ENCODE data around the gene PCK2. TPM values are rescaled to one million over a fixed set of nuclear protein-coding genes. Genes with fewer than 3 reads are reported as not detected.

PCK2 gene
- total and polyA plus RNA-seq, 9 donors: 2.4 to 66.8 (median 5.4) TPM

DNA sequence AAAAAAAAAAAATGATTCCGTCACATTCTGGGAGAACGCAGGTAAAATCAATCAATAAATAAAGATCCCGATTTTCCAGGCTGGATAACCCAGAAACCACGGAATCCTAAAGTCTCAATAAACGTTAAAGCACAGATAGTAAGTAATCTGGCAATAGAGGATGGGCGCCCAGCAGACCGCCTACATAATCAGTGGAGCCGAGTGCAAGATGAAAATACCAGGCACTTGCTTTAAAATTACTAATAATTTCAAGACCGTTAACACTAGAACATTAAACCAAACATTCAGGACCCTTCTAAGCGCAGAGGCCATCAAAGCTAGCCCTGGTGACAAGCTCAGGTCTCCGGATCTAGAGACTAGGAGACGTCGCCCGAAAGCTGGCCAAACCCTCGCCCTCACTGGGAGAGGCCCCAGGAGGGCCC, 19.3 kb downstream of the PCK2 start:
- Histone ChIP-seq H3K36me3 (peaks cover 2% of the 10 kb centered on the region), H3K4me1 (ENCODE audit: insufficient read depth) (peaks cover 6% of the 10 kb centered on the region), H3K27me3 (no peaks in the 10 kb centered on the region), H3K4me3 (peak overlapping the region; percentile 84), H3K27ac (peak overlapping the region; percentile 97 to 100), H3K9me3 (no peaks in the 10 kb centered on the region)
- intact Hi-C loops (cut with DNase I): no loop called here
- no peak for DNase-seq
- 15 to 19% (median 18%) methylated on average over 15 of the region's 15 CpGs for WGBS, 3 donors
- TF ChIP-seq POLR2A (IDR thresholded peaks at IDR 0.05) (no peak), EP300 (IDR thresholded peaks at IDR 0.05) (no peak)
- TF ChIP-seq, protein P1, sequence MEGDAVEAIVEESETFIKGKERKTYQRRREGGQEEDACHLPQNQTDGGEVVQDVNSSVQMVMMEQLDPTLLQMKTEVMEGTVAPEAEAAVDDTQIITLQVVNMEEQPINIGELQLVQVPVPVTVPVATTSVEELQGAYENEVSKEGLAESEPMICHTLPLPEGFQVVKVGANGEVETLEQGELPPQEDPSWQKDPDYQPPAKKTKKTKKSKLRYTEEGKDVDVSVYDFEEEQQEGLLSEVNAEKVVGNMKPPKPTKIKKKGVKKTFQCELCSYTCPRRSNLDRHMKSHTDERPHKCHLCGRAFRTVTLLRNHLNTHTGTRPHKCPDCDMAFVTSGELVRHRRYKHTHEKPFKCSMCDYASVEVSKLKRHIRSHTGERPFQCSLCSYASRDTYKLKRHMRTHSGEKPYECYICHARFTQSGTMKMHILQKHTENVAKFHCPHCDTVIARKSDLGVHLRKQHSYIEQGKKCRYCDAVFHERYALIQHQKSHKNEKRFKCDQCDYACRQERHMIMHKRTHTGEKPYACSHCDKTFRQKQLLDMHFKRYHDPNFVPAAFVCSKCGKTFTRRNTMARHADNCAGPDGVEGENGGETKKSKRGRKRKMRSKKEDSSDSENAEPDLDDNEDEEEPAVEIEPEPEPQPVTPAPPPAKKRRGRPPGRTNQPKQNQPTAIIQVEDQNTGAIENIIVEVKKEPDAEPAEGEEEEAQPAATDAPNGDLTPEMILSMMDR (IDR thresholded peaks at IDR 0.05): no peak

DNA sequence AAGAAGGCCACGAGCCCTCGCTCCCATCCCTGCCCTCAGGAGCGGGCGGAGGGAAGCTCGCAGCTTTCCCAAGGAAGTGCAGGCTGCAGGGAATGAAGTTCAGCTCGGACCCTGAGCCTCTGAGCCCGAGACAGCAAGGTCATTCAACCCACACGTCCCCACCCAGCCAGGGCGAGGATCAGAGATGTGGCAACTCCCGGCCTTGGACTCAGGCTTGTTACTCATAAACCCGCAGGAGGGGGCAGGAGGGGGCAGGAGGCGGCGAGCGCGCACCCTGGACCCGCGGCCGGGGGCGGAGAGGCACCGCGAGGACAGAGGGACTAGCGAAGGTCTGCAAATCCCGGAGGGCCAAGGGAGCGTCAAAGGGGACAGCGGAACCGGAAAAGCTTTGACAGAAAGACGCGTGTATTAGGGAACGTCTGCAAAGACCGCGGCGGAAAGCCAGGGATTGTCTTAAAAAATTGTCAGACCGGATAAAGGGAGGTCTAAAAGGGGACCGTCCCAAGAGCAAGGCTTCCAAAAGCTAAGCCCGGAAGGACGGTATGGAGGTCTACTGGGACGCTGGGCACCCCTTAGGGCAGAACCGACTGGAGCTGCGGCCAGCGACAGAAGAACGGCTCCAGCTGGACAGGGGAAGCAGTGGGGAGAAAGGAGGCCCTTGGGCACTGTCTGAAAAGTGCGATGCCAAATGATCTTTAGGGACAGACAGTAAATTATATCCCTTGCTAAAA, 19.9 kb downstream of the PCK2 start:
- 0% methylated on average over 42 of the region's 42 CpGs for WGBS, 3 donors
- peak overlapping the region; percentile 84 for H3K4me3 ChIP-seq
- peak overlapping the region; percentile 97 to 100 for H3K27ac ChIP-seq
- H3K27me3 ChIP-seq: no peaks in the 10 kb centered on the region
- H3K9me3 ChIP-seq: no peaks in the 10 kb centered on the region
- peak; percentile 79 to 91 (median 85) for DNase-seq
- intact Hi-C loops (cut with DNase I): loop anchor here in 1 of 4 donors (2.0 kb wide), 1 partner anchor 27 kb away; the partner anchor contains the start of gene EMC9
- peaks cover 6% of the 10 kb centered on the region for H3K4me1 ChIP-seq (ENCODE audit: insufficient read depth)
- peaks cover 8% of the 10 kb centered on the region for H3K36me3 ChIP-seq
- TF ChIP-seq POLR2A (IDR thresholded peaks at IDR 0.05) (peak; percentile 41), EP300 (IDR thresholded peaks at IDR 0.05) (no peak)
- TF ChIP-seq, protein P1 (IDR thresholded peaks at IDR 0.05): peak in 1 of 3 donors; percentile 7

DNA sequence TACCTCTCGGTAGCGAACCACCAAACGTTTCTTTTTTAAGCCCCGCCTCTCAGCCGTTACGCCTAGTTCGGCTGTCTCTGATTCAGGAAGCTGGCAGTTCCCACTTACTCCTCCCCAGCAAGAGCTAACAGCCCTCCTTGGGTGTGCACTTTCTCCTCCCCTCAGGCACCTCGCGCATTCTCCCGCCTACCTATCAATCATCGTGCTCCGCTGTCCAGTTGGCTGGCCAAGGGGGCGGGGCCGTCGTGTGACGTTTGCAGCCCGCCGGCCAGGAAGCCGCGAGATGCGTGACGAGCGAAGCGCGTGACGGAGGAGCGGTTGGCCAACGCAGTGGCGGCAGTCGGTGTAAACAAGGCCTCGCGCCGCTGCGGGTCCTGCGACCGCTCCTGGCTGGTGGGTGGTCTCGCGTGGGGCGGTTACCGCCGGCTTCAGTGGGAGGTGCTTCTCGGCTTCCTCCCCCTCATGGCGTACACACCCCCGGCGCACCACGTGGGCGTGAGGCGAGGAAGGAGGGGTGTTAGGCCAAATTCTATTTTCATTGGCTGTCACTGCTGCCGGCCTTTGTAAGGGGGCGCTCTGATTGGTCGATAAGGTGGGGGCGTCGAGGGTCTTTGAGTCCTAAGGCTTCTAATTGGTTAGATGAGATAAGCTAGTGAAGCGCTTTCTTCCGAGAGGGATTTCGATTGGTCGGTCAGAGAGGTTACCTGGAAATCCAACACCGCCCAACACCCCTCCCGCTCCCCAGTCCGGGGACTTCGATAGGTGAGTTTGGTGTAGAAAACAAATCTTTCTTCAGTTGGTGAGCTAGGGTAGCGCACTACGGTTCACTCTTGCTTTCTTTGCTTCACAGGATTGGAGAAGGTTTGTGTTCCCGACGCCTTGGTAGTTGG, 20.7 kb downstream of the PCK2 start, which contains the start of the genes DCAF11 and NRL:
DCAF11 (plus strand) TSS at position 246 of the 890 bp plus-strand sequence. CDS start 818 bp downstream, outside the sequence.
NRL (minus strand) TSS at position 418 of the 890 bp plus-strand sequence. CDS start 32,101 bp downstream, outside the sequence.
- peak within 1 kb of the TSS; percentile 97 to 100 for H3K27ac ChIP-seq
- H3K27me3 ChIP-seq: no peaks in the 10 kb centered on the region
- intact Hi-C loops (cut with DNase I): loop anchor here in 1 of 4 donors (2.0 kb wide), 1 partner anchor 26 kb away; the partner anchor contains the start of gene EMC9
- 0% methylated on average over 65 of the region's 65 CpGs for WGBS, 3 donors
- DNase-seq: peak; percentile 98 to 99 (median 99)
- H3K4me1 ChIP-seq (ENCODE audit: insufficient read depth): peaks cover 6% of the 10 kb centered on the region
- TF ChIP-seq, protein P1 (IDR thresholded peaks at IDR 0.05): no peak
- TF ChIP-seq POLR2A (IDR thresholded peaks at IDR 0.05): peak; percentile 74
- TF ChIP-seq EP300 (IDR thresholded peaks at IDR 0.05): peak; percentile 98
- peaks cover 8% of the 10 kb centered on the region for H3K36me3 ChIP-seq
- H3K4me3 ChIP-seq: peak within 1 kb of the TSS; percentile 84
- H3K9me3 ChIP-seq: no peaks in the 10 kb centered on the region
